Activated CD8-positive, alpha-beta T cell treated with anti-CD3 and anti-CD28 coated beads for 36 hours (primary cell): ENCODE results near the gene PLPPR2. TPM values are rescaled to one million over a fixed set of nuclear protein-coding genes. Genes with fewer than 3 reads are reported as not detected.
"Not testable (repeated sequence)": the region's sequence is repeated elsewhere in the genome, so short reads cannot be mapped to it uniquely, and the experiment has no call there.

Source experiments
- ATAC-seq: fragments of 200-7000 bp; cut with Tn5 transposase; one replicate; pipeline ENCODE4 v1.10.0; 2021; ENCODE audit warnings: mild to moderate bottlenecking, moderate library complexity
- CTCF ChIA-PET: fragments of 350-600 bp; sonication (Branson Sonifier 250); formaldehyde crosslinking; loops from one replicate; lab custom pipeline; 2021; ENCODE audit warnings: antibody characterized with exemption; lab: Charles Lee
- POLR2A ChIA-PET: fragments of 350-600 bp; sonication (Branson Sonifier 250); formaldehyde crosslinking; loops from one replicate; lab custom pipeline; 2021; ENCODE audit warnings: antibody characterized with exemption; lab: Charles Lee
- DNase-seq: peaks from one replicate; pipeline ENCODE4 v3.0.0-alpha.2; 2020
- H3K27ac Mint-ChIP-seq: one replicate; pipeline ENCODE4 v1.8.0; 2021; ENCODE audit warnings: mild to moderate bottlenecking, mixed read lengths
- H3K27me3 Mint-ChIP-seq: one replicate; pipeline ENCODE4 v1.8.0; 2021; ENCODE audit warnings: mixed read lengths
- H3K36me3 Mint-ChIP-seq: one replicate; pipeline ENCODE4 v1.8.0; 2021; ENCODE audit warnings: low read depth, mixed read lengths
- H3K4me1 Mint-ChIP-seq: one replicate; pipeline ENCODE4 v1.8.0; 2021; ENCODE audit warnings: low read depth, mixed read lengths
- H3K4me3 Mint-ChIP-seq: one replicate; pipeline ENCODE4 v1.8.0; 2021; ENCODE audit warnings: mild to moderate bottlenecking, moderate library complexity, mixed read lengths
- H3K9me3 Mint-ChIP-seq: one replicate; pipeline ENCODE4 v1.8.0; 2021; ENCODE audit warnings: mixed read lengths
- CTCF ChIP-seq: fragments of 200-600 bp; IDR thresholded peaks from one replicate; pipeline ENCODE4 v1.8.0; 2022; ENCODE audit warnings: antibody characterized with exemption, mild to moderate bottlenecking
- intact Hi-C: fragments of 100-400 bp; cut with micrococcal nuclease; formaldehyde crosslinking; loops from one replicate; pipeline ENCODE4 v1.10.0; 2022
- total RNA-seq, 2 experiments: library from RNA; stranded (reverse); gene quantifications; one replicate each; pipeline ENCODE4 v1.2.3, GENCODE V29; 2021

The PLPPR2 gene
- total RNA-seq, 2 experiments from 2014 or later, result 1.2 to 1.8 TPM

GRCh38 chr19:11325544-11325943, 29.7 kb upstream of the PLPPR2 start:
- peak overlapping the region; percentile 49 for H3K27ac Mint-ChIP-seq
- no peak for TF ChIP-seq CTCF
- CTCF ChIA-PET, result interaction anchor here (1.2 to 2.7 kb wide), 2 partner anchors 14 to 31 kb away, joined by 3 to 6 read pairs; partner anchors contain the start of gene RAB3D
- DNase-seq (no peak), ATAC-seq (no peak)
- H3K36me3 Mint-ChIP-seq, result no peaks in the 10 kb centered on the region
- peaks cover 13% of the 10 kb centered on the region for H3K27me3 Mint-ChIP-seq
- POLR2A ChIA-PET, result interaction anchor here (1.7 kb wide), 1 partner anchor 55 kb away, joined by 4 read pairs; no protein-coding TSS in a partner anchor
- H3K4me3 Mint-ChIP-seq, result no peak overlapping the region
- no peaks in the 10 kb centered on the region for H3K9me3 Mint-ChIP-seq
- peaks cover 18% of the 10 kb centered on the region for H3K4me1 Mint-ChIP-seq
- intact Hi-C loops, result no loop called here

- Mint-ChIP-seq H3K4me3 (no peak overlapping the region), H3K27ac (no peak overlapping the region), H3K27me3 (no peaks in the 10 kb centered on the region), H3K9me3 (no peaks in the 10 kb centered on the region), H3K4me1 (no peaks in the 10 kb centered on the region), H3K36me3 (peaks cover 7% of the 10 kb centered on the region)
- no peak for ATAC-seq
- ChIA-PET POLR2A (no interaction called here), CTCF (no interaction called here)
- intact Hi-C loops, result no loop called here
- no peak for DNase-seq
- TF ChIP-seq CTCF, result no peak
These were observed 25.1 kb upstream of the PLPPR2 start for GRCh38 chr19:11330127-11330526.

GRCh38 chr19:11331502-11331901, 23.7 kb upstream of the PLPPR2 start:
- POLR2A ChIA-PET, result no interaction called here

GRCh38 chr19:11332822-11333221, 22.4 kb upstream of the PLPPR2 start:
- no peak for ATAC-seq
- H3K4me1 Mint-ChIP-seq, result peaks cover 6% of the 10 kb centered on the region
- no peaks in the 10 kb centered on the region for H3K27me3 Mint-ChIP-seq
- H3K36me3 Mint-ChIP-seq, result peaks cover 16% of the 10 kb centered on the region
- H3K9me3 Mint-ChIP-seq, result no peaks in the 10 kb centered on the region
- no peak overlapping the region for H3K4me3 Mint-ChIP-seq
- H3K27ac Mint-ChIP-seq, result no peak overlapping the region
- ChIA-PET POLR2A (no interaction called here), CTCF (interaction anchor here (0.6 kb wide), 1 partner anchor 9 kb away, joined by 3 read pairs; no protein-coding TSS in a partner anchor)
- intact Hi-C loops, result no loop called here
- no peak for DNase-seq
- no peak for TF ChIP-seq CTCF

More at GRCh38 chr19:11331502-11331901, 23.7 kb upstream of the PLPPR2 start:
- ATAC-seq (no peak), DNase-seq (no peak)
- no peak for TF ChIP-seq CTCF
- CTCF ChIA-PET, result interaction anchor here (0.9 kb wide), 1 partner anchor 38 kb away, joined by 3 read pairs; no protein-coding TSS in a partner anchor
- Mint-ChIP-seq H3K4me1 (no peaks in the 10 kb centered on the region), H3K27me3 (no peaks in the 10 kb centered on the region), H3K4me3 (no peak overlapping the region), H3K36me3 (peaks cover 13% of the 10 kb centered on the region), H3K9me3 (no peaks in the 10 kb centered on the region), H3K27ac (no peak overlapping the region)
- intact Hi-C loops, result no loop called here

- intact Hi-C loops, ATAC-seq, H3K27me3 Mint-ChIP-seq, DNase-seq, H3K4me3 Mint-ChIP-seq, H3K27ac Mint-ChIP-seq, H3K9me3 Mint-ChIP-seq, CTCF ChIA-PET, POLR2A ChIA-PET: not testable (repeated sequence)
- peaks cover 16% of the 10 kb centered on the region for H3K36me3 Mint-ChIP-seq
- H3K4me1 Mint-ChIP-seq, result peaks cover 14% of the 10 kb centered on the region
These were observed 21.4 kb upstream of the PLPPR2 start for GRCh38 chr19:11333838-11334237.
